GM12872 (cell line): Measurements from ENCODE around the gene ZFTA.

ENCODE experiments used
- TF ChIP-seq, protein P1 (sequence below): IDR thresholded peaks from 3 replicates; pipeline ENCODE4 v1.5.1; 2011; ENCODE audit warnings: low read depth, mild to moderate bottlenecking, low read length, moderate library complexity; ENCODE audit not compliant: insufficient read depth

Gene ZFTA

DNA sequence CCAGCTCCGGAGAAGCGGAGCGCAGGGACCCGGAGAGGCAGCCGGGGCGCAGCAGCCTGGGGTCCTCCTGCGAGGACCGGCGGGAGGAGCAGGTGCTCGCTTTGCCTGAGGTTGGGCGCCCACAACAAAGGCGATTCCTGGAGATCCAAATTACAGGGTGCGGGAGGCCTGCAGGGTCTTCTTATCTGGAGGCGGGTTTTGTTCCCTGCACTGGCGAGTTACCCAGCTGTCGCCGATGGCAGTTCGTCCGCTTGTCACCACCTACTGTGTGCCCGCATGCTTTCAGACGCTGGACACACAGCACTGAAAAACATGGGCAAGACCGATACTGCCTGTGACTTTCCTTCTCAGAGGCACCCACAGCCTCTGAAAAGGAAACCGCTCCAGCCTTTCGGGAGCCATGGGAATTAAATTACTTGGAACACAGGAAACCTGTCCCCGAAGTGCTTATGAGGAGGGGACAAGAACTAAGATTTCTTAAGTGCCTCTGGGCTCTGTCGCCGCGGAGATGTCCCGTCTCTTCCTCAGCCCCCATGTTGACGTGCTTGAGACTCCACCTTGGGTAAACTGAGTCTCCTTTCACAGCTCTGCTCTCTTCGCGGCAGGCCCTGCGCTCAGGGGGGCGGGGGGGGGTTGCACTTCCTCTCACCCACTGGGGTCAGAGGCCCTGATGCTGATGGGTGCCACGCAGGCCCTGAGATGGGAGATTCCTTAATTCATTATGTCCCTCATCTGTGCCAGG, 1.3 kb upstream of the ZFTA start:
- TF ChIP-seq, protein P1, sequence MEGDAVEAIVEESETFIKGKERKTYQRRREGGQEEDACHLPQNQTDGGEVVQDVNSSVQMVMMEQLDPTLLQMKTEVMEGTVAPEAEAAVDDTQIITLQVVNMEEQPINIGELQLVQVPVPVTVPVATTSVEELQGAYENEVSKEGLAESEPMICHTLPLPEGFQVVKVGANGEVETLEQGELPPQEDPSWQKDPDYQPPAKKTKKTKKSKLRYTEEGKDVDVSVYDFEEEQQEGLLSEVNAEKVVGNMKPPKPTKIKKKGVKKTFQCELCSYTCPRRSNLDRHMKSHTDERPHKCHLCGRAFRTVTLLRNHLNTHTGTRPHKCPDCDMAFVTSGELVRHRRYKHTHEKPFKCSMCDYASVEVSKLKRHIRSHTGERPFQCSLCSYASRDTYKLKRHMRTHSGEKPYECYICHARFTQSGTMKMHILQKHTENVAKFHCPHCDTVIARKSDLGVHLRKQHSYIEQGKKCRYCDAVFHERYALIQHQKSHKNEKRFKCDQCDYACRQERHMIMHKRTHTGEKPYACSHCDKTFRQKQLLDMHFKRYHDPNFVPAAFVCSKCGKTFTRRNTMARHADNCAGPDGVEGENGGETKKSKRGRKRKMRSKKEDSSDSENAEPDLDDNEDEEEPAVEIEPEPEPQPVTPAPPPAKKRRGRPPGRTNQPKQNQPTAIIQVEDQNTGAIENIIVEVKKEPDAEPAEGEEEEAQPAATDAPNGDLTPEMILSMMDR: no peak

DNA sequence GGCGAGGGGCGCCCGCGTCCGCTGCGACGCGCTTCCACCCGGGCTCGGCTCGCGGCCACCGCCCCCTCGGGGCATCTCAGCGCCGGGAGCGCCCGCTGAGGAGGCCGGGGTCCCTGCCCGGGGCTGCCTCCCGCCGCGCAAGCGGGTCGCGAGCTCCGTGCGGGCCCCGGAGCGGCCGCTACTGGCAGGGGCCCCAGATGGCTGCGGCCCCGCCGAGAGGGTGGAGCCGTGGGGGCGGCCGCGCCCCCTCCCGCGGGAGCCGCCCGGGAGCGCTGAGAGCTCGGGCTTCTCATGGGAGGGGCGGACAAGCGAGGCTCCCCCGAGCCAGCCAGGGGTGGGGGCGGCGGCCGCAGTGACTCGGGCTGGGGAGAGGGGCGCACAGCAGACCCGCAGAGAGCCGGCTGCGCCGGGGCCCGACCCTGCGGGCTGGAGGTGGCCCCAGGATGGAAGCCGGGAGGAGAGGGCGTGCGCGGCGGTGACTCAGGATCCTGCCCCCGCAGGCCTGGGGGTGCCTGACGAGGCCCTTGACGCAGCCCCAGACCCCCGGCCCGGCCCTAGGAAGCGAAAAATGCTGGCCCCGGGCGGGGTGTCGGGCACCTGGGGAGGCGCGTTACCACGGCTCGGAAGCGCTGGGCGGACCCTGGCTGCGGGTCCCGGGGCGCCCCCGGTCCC, 603 bp upstream of the ZFTA start:
- TF ChIP-seq, protein P1: 0 out of 3 replicates have a peak, but pooled peaks have one; percentile 6

DNA sequence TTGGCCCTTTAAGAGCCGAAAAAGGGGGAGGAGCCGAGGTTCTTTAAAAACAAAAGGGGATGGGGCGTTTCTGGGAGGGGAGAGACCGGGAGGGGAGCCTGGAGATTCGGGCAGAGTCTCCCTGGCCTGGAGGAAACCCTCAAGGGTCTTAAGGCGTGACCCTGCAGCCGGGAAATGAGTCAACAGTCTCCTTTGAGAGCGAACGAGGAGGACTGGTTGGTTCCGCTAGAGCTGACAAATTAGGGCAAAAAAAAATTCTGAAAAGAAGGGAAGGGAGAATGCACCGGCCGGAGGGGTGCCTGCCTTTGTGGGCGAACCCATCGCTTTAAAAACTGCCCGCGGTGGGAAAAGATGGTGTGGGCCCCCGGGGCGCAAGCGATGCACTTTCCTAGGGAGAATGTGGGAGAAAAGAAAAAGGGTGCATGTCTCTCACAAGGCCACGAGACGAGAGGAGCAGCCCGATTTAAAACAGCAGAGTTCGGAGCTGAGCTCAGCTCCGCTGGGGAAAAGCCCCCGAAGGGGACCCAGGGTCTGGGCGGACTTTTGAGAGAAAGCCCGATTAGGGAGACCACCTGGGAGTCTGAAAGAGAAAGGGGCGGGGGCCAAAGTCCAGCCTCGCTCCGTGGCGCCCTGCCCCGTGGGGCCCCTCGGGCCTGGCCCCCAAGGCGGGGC, 874 bp downstream of the ZFTA start:
- TF ChIP-seq, protein P1: no peak; the same call in 2 of the 3 replicates

DNA sequence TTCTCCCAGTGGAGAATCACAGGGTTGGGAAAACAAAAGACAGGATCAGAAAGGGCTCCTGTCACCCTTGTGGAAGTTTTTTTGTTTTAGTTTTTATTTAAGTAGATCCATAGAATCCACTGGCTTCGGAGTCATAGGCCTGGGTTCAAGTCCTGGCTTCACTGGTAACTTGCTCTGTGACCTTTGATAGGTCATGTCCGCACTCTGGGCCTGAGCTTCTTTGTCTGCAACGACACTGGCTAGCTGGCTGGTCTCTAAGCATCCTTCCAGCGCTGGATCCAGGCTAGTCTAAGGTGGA, 1.4 kb downstream of the ZFTA start:
- TF ChIP-seq, protein P1: no peak

DNA sequence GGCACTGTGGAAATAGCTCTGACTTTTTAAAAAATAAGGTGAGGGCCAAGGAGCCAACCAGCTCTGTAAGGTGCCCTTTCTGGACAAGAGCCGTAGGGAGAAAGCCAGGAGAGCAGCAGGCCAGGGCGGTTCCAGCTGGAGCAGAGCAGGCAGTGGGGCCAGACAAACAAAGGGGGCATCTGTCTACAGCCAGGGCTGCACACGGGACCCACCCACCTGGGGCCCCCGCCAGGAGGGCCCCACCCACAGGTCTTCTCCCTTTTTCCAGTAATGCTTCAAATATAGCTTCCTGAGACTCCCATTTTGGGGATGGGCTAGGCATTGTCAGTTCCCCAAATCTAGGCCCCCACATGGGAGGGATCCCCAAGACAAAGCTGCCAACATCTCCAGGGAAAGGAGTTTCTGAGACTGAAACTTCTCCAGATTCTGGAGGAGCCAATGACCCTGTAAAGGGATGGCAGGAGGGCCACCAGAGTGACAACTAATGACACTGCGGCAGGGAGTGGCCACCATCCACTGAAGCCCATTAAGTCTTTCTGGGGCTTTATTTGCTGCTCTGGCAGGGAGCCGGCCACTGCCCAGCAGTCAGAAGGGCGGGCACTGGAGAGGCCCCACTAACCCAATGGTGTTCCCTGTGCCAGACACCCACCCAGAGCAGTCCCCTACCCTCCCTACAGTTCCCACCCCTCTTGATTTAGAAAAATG, 1.9 kb downstream of the ZFTA start:
- TF ChIP-seq, protein P1: no peak

DNA sequence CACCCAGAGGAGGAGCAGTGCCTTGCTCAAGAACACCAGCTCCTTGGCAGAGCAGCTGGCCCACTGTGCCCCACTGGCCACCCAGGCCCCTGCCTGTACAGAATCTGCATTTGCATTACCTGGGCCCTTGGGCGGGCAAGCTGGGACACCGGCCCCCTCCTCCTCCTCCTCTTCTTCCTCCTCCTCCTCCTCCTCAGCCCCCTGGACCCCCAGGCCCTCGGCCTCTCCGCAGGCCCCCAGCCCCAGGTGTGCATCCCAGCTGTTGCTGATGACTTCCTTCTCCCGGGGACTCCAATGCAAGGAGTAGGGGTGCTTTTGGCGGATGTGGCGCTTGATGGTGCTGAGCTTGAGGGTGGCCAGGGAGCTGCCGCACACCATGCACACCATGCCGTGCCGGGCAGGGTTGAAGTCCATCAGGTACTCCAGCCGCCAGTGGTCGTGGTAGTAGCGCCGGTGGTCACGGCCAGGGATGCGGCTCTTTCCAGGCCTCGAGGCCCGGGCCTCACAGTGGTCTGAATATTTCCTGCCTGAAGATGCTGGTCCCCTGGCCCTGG, 2.8 kb downstream of the ZFTA start:
- TF ChIP-seq, protein P1: no peak
